SK-N-SH treated with all-trans-retinoic acid at 6 μM for 48 hours (cell line): ENCODE data around the gene STOML3.

Experiments used
- ATAC-seq: fragments of 200-7000 bp; cut with Tn5 transposase; 3 replicates; pipeline ENCODE4 v1.9.1; 2020; ENCODE audit warnings: mild to moderate bottlenecking, moderate library complexity
- ARNTL ChIP-seq: fragments of 450-650 bp; formaldehyde crosslinking; IDR thresholded peaks from 2 replicates; pipeline ENCODE4 v1.5.0; 2020; ENCODE audit warnings: low read depth, mild to moderate bottlenecking, moderate library complexity, borderline replicate concordance
- BACH2 ChIP-seq: fragments of 250-450 bp; sonication (Bioruptor Pico); IDR thresholded peaks from 2 replicates; pipeline ENCODE4 v1.9.0; 2021; ENCODE audit warnings: mild to moderate bottlenecking, borderline replicate concordance
- CSDC2 ChIP-seq: fragments of 250-450 bp; sonication (Bioruptor Pico); IDR thresholded peaks from 2 replicates; pipeline ENCODE4 v1.5.0; 2020; ENCODE audit warnings: mild to moderate bottlenecking, moderate library complexity
- ESRRG ChIP-seq: fragments of 250-450 bp; sonication (Bioruptor Pico); IDR thresholded peaks from 2 replicates; pipeline ENCODE4 v1.6.1; 2021; ENCODE audit warnings: mild to moderate bottlenecking
- GLIS3 ChIP-seq: fragments of 250-450 bp; sonication (Bioruptor Pico); IDR thresholded peaks from 2 replicates; pipeline ENCODE4 v1.5.0; 2020; ENCODE audit warnings: mild to moderate bottlenecking, moderate library complexity
- ISL1 ChIP-seq: fragments of 250-450 bp; sonication (Bioruptor Pico); IDR thresholded peaks from 2 replicates; pipeline ENCODE4 v2.1.2; 2022; ENCODE audit warnings: mild to moderate bottlenecking, moderate library complexity
- OSR1 ChIP-seq: fragments of 250-450 bp; sonication (Bioruptor Pico); IDR thresholded peaks from 2 replicates; pipeline ENCODE4 v1.8.0; 2022; ENCODE audit warnings: moderate library complexity, mild to moderate bottlenecking, inconsistent platforms
- RARB ChIP-seq: fragments of 250-450 bp; sonication (Bioruptor Pico); IDR thresholded peaks from 2 replicates; pipeline ENCODE4 v1.8.0; 2021; ENCODE audit warnings: mild to moderate bottlenecking, moderate library complexity
- SNAI2 ChIP-seq: fragments of 250-450 bp; sonication (Bioruptor Pico); IDR thresholded peaks from 2 replicates; pipeline ENCODE4 v1.5.0; 2020; ENCODE audit warnings: mild to moderate bottlenecking, moderate library complexity
- TCF4 ChIP-seq: fragments of 250-450 bp; sonication (Bioruptor Pico); IDR thresholded peaks from 2 replicates; pipeline ENCODE4 v1.8.0; 2021; ENCODE audit warnings: mild to moderate bottlenecking, moderate library complexity, borderline replicate concordance
- ZFP3 ChIP-seq: fragments of 250-450 bp; sonication (Bioruptor Pico); IDR thresholded peaks from 2 replicates; pipeline ENCODE4 v1.5.0; 2020; ENCODE audit warnings: mild to moderate bottlenecking, moderate library complexity
- ZFP30 ChIP-seq: fragments of 450-650 bp; formaldehyde crosslinking; IDR thresholded peaks from 2 replicates; pipeline ENCODE4 v1.5.0; 2022; ENCODE audit warnings: mild to moderate bottlenecking, moderate library complexity
- ZNF565 ChIP-seq: fragments of 450-650 bp; formaldehyde crosslinking; conservative IDR thresholded peaks from 2 replicates; pipeline ENCODE4 v1.5.0; 2020; ENCODE audit warnings: low read depth, mild to moderate bottlenecking, moderate library complexity
- ZNF8 ChIP-seq: fragments of 450-650 bp; formaldehyde crosslinking; IDR thresholded peaks from 2 replicates; pipeline ENCODE4 v1.5.0; 2020; ENCODE audit warnings: mild to moderate bottlenecking, moderate library complexity
- TF ChIP-seq, protein P1 (sequence below): fragments of 250-450 bp; sonication (Bioruptor Pico); IDR thresholded peaks from 2 replicates; pipeline ENCODE4 v1.5.0; 2020; ENCODE audit warnings: mild to moderate bottlenecking, moderate library complexity
- TF ChIP-seq, protein P2 (sequence below): fragments of 250-450 bp; sonication (Bioruptor Pico); IDR thresholded peaks from 2 replicates; pipeline ENCODE4 v1.8.0; 2020; ENCODE audit warnings: mild to moderate bottlenecking, moderate library complexity, borderline replicate concordance
- TF ChIP-seq, protein P3 (sequence below): fragments of 250-450 bp; sonication (Bioruptor Pico); IDR thresholded peaks from 2 replicates; pipeline ENCODE4 v1.8.0; 2021; ENCODE audit warnings: low read depth, mild to moderate bottlenecking, moderate library complexity, borderline replicate concordance

Gene STOML3

DNA sequence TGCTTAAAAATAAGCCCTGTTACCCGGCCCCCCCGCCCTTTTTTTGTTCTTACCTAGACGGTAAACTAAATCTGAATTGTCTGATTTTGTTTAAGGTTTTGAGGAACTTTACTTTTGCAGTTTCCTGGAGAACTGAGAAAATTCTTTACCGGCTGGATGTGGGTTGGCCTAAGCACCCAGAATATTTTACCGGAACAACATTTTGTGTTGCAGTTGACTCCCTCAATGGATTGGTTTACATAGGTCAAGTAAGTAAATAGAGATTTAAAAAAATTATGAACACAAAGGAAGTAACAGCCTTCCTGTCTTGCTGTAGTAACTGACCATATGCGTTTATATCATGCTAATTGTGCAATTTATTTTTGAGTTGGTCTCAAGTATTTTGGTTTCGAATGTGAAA is 48.4 kb upstream of the STOML3 start:
- no peak for TF ChIP-seq ZFP3 (CRISPR knock-in tag)
- ATAC-seq: no peak

DNA sequence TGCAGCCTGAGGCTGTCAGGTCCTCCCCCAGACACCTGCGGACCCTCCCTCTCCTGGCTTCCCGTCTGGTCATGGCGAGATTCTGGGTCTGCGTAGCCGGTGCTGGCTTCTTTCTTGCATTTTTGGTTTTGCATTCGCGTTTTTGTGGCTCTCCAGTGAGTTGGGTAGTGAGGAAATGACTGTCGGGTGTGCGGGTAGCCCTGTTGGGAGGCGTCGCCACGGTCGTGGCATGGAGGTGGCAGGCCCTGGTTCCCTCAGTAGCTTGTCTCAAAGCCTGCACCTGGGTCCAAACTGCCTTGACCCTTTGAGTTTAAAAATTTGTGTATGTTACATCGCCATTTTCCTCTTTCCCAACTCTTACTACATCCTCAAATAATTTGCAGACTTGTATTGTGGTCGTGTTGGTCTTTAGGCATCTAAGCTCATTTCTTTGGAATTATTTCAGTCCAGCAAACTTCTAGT is 48.0 kb upstream of the STOML3 start:
- TF ChIP-seq ARNTL (CRISPR knock-in tag) (no peak), ESRRG (no peak), CSDC2 (no peak), GLIS3 (CRISPR knock-in tag) (no peak), RARB (no peak), TCF4 (CRISPR knock-in tag) (no peak), ISL1 (CRISPR knock-in tag) (no peak), ZNF565 (CRISPR knock-in tag) (no peak), SNAI2 (CRISPR knock-in tag) (no peak)
- ATAC-seq: peak; percentile 19

DNA sequence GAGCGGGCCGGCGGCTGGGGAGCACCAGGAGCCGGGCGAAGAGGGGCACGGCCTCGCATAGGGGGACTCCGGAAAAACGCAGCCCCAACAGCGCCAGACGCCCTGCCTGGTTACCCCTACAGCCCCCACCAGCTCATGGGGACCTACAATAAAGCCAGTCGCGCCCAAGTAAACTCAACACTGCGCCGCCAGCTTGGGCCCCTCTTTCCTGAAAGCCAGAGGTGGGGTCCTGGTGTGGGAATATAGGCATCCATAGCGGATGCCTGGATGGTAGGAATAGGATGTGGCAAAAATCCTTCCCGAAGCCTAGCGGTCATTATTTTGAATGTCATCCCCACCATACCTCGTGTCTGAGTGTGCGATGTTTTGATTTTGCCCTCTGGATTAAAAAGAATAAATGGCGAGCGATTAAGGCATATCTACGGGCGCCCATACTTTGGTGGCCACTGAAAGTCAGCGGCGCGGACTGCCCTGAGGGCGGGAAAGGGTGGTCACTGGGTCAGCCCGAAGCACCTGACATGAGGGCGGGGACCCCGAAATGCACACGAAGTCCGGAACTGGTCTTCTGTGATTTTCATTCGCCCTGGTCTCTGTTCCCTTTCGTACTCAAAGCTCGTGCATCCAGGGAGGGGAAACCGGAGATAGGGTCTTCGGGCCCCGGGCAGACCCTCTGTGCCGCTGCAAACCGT is 47.4 kb upstream of the STOML3 start, which contains the start of the genes NHLRC3 and PROSER1:
NHLRC3 (plus strand) TSS at position 577 of the 689 bp plus-strand sequence. CDS start 184 bp downstream, outside the sequence.
PROSER1 (minus strand) TSS at position 210 of the 689 bp plus-strand sequence. CDS start 847 bp downstream, outside the sequence.
- TF ChIP-seq, protein P1, sequence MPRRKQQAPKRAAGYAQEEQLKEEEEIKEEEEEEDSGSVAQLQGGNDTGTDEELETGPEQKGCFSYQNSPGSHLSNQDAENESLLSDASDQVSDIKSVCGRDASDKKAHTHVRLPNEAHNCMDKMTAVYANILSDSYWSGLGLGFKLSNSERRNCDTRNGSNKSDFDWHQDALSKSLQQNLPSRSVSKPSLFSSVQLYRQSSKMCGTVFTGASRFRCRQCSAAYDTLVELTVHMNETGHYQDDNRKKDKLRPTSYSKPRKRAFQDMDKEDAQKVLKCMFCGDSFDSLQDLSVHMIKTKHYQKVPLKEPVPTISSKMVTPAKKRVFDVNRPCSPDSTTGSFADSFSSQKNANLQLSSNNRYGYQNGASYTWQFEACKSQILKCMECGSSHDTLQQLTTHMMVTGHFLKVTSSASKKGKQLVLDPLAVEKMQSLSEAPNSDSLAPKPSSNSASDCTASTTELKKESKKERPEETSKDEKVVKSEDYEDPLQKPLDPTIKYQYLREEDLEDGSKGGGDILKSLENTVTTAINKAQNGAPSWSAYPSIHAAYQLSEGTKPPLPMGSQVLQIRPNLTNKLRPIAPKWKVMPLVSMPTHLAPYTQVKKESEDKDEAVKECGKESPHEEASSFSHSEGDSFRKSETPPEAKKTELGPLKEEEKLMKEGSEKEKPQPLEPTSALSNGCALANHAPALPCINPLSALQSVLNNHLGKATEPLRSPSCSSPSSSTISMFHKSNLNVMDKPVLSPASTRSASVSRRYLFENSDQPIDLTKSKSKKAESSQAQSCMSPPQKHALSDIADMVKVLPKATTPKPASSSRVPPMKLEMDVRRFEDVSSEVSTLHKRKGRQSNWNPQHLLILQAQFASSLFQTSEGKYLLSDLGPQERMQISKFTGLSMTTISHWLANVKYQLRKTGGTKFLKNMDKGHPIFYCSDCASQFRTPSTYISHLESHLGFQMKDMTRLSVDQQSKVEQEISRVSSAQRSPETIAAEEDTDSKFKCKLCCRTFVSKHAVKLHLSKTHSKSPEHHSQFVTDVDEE (CRISPR knock-in tag): no peak
- TF ChIP-seq ZFP30 (no peak), RARB (no peak), ZNF8 (CRISPR knock-in tag) (no peak)
- TF ChIP-seq, protein P2, sequence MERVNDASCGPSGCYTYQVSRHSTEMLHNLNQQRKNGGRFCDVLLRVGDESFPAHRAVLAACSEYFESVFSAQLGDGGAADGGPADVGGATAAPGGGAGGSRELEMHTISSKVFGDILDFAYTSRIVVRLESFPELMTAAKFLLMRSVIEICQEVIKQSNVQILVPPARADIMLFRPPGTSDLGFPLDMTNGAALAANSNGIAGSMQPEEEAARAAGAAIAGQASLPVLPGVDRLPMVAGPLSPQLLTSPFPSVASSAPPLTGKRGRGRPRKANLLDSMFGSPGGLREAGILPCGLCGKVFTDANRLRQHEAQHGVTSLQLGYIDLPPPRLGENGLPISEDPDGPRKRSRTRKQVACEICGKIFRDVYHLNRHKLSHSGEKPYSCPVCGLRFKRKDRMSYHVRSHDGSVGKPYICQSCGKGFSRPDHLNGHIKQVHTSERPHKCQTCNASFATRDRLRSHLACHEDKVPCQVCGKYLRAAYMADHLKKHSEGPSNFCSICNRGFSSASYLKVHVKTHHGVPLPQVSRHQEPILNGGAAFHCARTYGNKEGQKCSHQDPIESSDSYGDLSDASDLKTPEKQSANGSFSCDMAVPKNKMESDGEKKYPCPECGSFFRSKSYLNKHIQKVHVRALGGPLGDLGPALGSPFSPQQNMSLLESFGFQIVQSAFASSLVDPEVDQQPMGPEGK: peak; percentile 50; the same call in 1 of the 2 replicates
- peak; percentile 95 for ATAC-seq

DNA sequence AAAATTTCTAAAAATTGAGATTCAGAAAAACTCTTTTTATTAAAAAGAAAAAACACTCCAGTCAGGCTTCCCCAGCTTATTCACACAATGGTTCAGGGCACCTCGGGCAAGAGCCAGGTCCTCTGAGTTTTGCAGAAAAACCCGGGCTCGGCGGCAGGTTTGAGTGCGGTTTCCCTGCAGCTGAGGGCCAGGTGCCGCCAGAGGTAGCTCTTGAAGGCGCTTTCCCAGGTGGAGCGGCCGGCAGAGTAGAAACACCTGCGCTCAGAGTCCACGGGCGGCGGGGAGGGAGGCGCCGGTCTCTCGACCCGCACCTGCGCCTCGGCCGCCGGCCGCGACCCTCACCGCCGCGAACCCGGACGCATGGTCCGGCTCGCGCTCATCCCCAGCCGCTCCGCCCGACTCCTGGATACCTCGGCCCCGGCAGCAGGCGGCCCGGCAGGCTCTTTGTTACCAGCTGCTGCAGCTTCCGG is 46.8 kb upstream of the STOML3 start:
- ATAC-seq: peak; percentile 18; the same call in 2 of the 3 replicates

DNA sequence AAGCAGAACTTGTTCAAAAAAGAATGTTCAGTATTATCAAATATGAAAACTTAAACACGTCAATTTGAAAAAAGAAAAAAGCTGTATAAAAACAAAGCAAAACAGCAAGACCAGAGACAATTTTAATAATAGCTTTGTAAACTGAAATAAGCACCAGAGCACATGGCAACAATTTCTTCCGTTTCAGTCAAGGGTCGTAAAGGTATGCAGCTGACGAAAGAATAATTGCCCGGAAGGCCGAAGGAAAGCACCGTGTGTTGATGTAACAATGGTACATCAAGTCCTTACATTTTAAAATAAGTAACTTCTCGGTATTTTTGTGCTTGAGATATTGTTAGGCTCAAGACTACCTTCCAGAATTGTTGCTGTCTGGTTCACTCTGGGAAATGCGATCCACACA is 45.6 kb upstream of the STOML3 start:
- TF ChIP-seq, protein P2: no peak
- TF ChIP-seq ZFP30: no peak
- TF ChIP-seq ESRRG: no peak
- TF ChIP-seq, protein P3, sequence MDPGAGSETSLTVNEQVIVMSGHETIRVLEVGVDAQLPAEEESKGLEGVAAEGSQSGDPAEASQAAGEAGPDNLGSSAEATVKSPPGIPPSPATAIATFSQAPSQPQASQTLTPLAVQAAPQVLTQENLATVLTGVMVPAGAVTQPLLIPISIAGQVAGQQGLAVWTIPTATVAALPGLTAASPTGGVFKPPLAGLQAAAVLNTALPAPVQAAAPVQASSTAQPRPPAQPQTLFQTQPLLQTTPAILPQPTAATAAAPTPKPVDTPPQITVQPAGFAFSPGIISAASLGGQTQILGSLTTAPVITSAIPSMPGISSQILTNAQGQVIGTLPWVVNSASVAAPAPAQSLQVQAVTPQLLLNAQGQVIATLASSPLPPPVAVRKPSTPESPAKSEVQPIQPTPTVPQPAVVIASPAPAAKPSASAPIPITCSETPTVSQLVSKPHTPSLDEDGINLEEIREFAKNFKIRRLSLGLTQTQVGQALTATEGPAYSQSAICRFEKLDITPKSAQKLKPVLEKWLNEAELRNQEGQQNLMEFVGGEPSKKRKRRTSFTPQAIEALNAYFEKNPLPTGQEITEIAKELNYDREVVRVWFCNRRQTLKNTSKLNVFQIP (CRISPR knock-in tag): no peak
- TF ChIP-seq ARNTL (CRISPR knock-in tag): no peak
- TF ChIP-seq OSR1 (CRISPR knock-in tag): no peak
- TF ChIP-seq TCF4 (CRISPR knock-in tag): no peak
- TF ChIP-seq BACH2 (CRISPR knock-in tag): no peak
- no peak for ATAC-seq

More for the DNA sequence above, 46.8 kb upstream of the STOML3 start:
- TF ChIP-seq, protein P1 (CRISPR knock-in tag): no peak
- no peak for TF ChIP-seq ZNF565 (CRISPR knock-in tag)
- no peak for TF ChIP-seq SNAI2 (CRISPR knock-in tag)
